Measurements from ENCODE around the gene DCAKD. TPM values are rescaled to one million over a fixed set of nuclear protein-coding genes. Genes with fewer than 3 reads are reported as not detected.
A peak's percentile ranks its signal among the peaks of the same experiment; 100 is the strongest.

The DCAKD gene
- total and polyA plus RNA-seq, 5 experiments from 2014 or later, result 13.1 to 37.9 (median 16.1) TPM

GRCh38 chr17:45021607-45022287 lies 29.7 kb downstream of the DCAKD start:
- Mint-ChIP-seq H3K27ac (peak overlapping the region in 2 of 10 donors; percentile 66 to 81), H3K4me3 (peak overlapping the region; percentile 59 to 88 (median 73)), H3K9me3 (no peaks in the 10 kb centered on the region), H3K27me3 (peaks cover 13 to 43% (median 27%) of the 10 kb centered on the region in 5 donors), H3K36me3 (peaks cover 0 to 22% (median 0%) of the 10 kb centered on the region in 3 donors), H3K4me1 (peaks cover 19 to 30% (median 21%) of the 10 kb centered on the region in 4 donors)
- ATAC-seq (peak; percentile 79 to 82), DNase-seq (peak; percentile 35 to 78 (median 64))
- POLR2A ChIA-PET, result interaction anchor here (0.5 to 1.9 kb wide), 4 partner anchors 26 to 243 kb away, joined by 3 to 6 read pairs (median 4); no protein-coding TSS in a partner anchor

- H3K36me3 Mint-ChIP-seq, result peaks cover 0 to 18% (median 0%) of the 10 kb centered on the region in 3 donors
- POLR2A ChIA-PET, result interaction anchor here (0.5 to 2.2 kb wide), 4 partner anchors 13 to 1185 kb away, joined by 3 to 6 read pairs (median 5); no protein-coding TSS in a partner anchor
- no peak for DNase-seq
- peak overlapping the region; percentile 54 to 88 (median 73) for H3K4me3 Mint-ChIP-seq
- ATAC-seq, result no peak
- no peaks in the 10 kb centered on the region for H3K9me3 Mint-ChIP-seq
- H3K4me1 Mint-ChIP-seq, result peaks cover 19 to 30% (median 21%) of the 10 kb centered on the region in 4 donors
- H3K27ac Mint-ChIP-seq, result peak overlapping the region in 1 of 10 donors; percentile 81
- peaks cover 20 to 54% (median 37%) of the 10 kb centered on the region in 5 donors for H3K27me3 Mint-ChIP-seq
These were observed 30.9 kb downstream of the DCAKD start for GRCh38 chr17:45020354-45021138.

- peak in 7 of 10 donors; percentile 12 to 42 (median 25) for DNase-seq
These were observed 32.4 kb downstream of the DCAKD start for GRCh38 chr17:45018848-45019711.

DNA sequence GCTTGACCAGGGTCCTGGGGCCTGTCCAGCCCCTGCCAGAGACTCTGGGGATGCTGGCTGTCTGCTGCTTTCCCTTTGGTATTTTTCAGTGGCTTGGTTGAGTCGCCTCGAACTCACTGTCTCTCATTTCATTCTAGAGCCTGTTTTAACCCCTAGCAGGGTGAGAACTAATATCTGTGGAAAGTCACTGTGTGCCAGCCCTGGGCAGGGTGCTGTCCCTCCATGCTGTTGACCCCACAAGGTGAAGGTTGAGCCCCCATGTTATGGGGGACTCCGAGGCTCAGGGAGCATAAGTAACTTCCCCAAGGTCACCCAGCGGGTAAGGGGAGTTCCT lies 33.0 kb downstream of the DCAKD start:
- H3K27ac Mint-ChIP-seq, result peak overlapping the region in 2 of 10 donors; percentile 67 to 76
- H3K27me3 Mint-ChIP-seq, result peaks cover 20 to 54% (median 37%) of the 10 kb centered on the region in 5 donors
- ATAC-seq (no peak), DNase-seq (no peak)
- peaks cover 19 to 30% (median 21%) of the 10 kb centered on the region in 4 donors for H3K4me1 Mint-ChIP-seq
- POLR2A ChIA-PET, result no interaction called here
- H3K36me3 Mint-ChIP-seq, result peaks cover 0 to 10% (median 0%) of the 10 kb centered on the region in 3 donors
- no peaks in the 10 kb centered on the region for H3K9me3 Mint-ChIP-seq
- peak overlapping the region; percentile 81 to 96 (median 85) for H3K4me3 Mint-ChIP-seq

More at GRCh38 chr17:45018848-45019711, 32.4 kb downstream of the DCAKD start:
- POLR2A ChIA-PET, result interaction anchor here (1.1 to 2.2 kb wide), 2 partner anchors 32 to 244 kb away, joined by 3 to 6 read pairs; no protein-coding TSS in a partner anchor
- Mint-ChIP-seq H3K9me3 (no peaks in the 10 kb centered on the region), H3K4me3 (peak overlapping the region; percentile 81 to 96 (median 85)), H3K27me3 (peaks cover 20 to 54% (median 37%) of the 10 kb centered on the region in 5 donors), H3K4me1 (peaks cover 19 to 30% (median 21%) of the 10 kb centered on the region in 4 donors), H3K27ac (peak overlapping the region in 3 of 10 donors; percentile 69 to 77 (median 76)), H3K36me3 (peaks cover 0 to 14% (median 0%) of the 10 kb centered on the region in 3 donors)
- peak; percentile 56 to 74 for ATAC-seq

GRCh38 chr17:45016823-45017222 lies 34.6 kb downstream of the DCAKD start:
- Mint-ChIP-seq H3K4me1 (peaks cover 19 to 30% (median 20%) of the 10 kb centered on the region in 4 donors), H3K9me3 (no peaks in the 10 kb centered on the region), H3K27ac (no peak overlapping the region), H3K36me3 (peaks cover 0 to 8% (median 0%) of the 10 kb centered on the region in 3 donors), H3K27me3 (peaks cover 20 to 54% (median 37%) of the 10 kb centered on the region in 5 donors), H3K4me3 (peak overlapping the region in 1 of 10 donors; percentile 44)
- POLR2A ChIA-PET, result interaction anchor here (0.7 kb wide), 1 partner anchor 219 kb away, joined by 6 read pairs; no protein-coding TSS in a partner anchor
- no peak for DNase-seq
- no peak for ATAC-seq

GRCh38 chr17:45016237-45016636 lies 35.2 kb downstream of the DCAKD start:
- Mint-ChIP-seq H3K4me3 (no peak overlapping the region), H3K4me1 (peaks cover 15 to 26% (median 16%) of the 10 kb centered on the region in 4 donors), H3K27ac (peak overlapping the region in 1 of 10 donors; percentile 9), H3K27me3 (peaks cover 20 to 50% (median 35%) of the 10 kb centered on the region in 5 donors), H3K36me3 (peaks cover 0 to 9% (median 0%) of the 10 kb centered on the region in 3 donors), H3K9me3 (no peaks in the 10 kb centered on the region)
- ATAC-seq, result no peak
- DNase-seq, result no peak
- POLR2A ChIA-PET, result no interaction called here

GRCh38 chr17:45013021-45013997 lies 38.1 kb downstream of the DCAKD start:
- Mint-ChIP-seq H3K27me3 (peaks cover 14 to 29% (median 22%) of the 10 kb centered on the region in 5 donors), H3K27ac (no peak overlapping the region), H3K4me3 (no peak overlapping the region), H3K4me1 (no peaks in the 10 kb centered on the region), H3K36me3 (peaks cover 0 to 7% (median 0%) of the 10 kb centered on the region in 3 donors), H3K9me3 (no peaks in the 10 kb centered on the region)
- ATAC-seq (no peak), DNase-seq (no peak)
- POLR2A ChIA-PET, result interaction anchor here (0.5 kb wide), 1 partner anchor 60 kb away, joined by 3 read pairs; no protein-coding TSS in a partner anchor

DNA sequence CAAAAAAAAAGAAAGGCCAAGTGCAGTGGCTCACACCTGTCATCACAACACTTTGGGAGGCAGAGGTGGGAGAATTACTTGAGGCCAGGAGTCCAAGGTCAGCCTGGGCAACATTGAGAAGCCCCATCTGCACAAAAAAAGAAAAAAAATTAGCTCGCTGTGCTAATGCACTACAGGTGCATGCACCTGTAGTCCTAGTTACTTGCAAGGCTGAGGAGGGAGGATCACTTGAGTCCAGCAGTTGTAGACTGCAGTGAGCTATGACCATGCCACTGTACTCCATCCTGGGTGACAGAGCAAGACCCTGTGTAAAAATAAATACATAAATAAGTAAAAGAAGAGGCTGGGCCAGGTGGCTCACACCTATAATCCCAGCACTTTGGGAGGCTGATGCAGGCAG lies 39.7 kb downstream of the DCAKD start:
- Mint-ChIP-seq H3K9me3 (no peaks in the 10 kb centered on the region), H3K27me3 (peaks cover 15 to 35% (median 21%) of the 10 kb centered on the region in 5 donors), H3K36me3 (peaks cover 0 to 8% (median 0%) of the 10 kb centered on the region in 3 donors), H3K4me3 (no peak overlapping the region), H3K27ac (no peak overlapping the region), H3K4me1 (no peaks in the 10 kb centered on the region)
- ATAC-seq (no peak), DNase-seq (no peak)
- POLR2A ChIA-PET, result no interaction called here

DNA sequence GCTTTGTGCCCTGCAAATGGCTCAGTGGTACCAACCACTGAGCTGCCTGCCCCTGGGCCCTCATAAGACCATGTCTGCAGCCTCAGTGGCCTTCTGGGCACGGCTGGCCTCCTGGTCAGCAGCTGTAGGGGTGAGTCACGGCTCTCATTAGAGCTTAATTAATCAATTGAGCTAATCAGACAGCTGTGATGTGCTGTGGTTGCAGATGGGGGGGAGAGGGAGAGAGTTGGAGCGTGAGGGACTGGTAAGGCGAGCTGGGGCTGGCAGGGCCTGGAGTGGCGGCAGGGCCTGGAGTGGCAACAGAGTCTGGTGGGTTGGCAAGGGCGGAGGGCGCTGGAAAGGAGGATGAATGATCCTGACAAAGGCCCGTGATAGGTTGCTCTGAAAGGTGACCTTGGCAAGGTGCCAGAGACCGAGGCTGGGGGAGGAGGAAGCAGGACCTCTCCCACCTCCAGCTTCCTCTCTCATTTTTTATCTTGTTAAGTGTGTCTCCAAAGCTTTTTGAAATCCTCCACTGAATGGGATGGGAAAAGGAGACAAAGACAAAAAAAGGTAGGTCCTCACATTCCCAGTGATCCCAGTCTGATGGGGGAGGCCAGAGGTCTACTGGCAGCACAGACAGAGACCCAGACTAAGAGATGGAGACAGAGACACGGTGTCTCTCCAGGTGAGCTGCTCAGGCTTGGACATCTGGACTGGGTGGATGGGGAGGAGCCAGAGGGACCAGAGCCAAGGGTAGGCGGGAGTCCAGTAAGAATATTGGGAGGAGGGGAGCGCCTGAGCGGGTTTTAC lies 41.6 kb downstream of the DCAKD start:
- Mint-ChIP-seq H3K27ac (no peak overlapping the region), H3K36me3 (peaks cover 0 to 8% (median 0%) of the 10 kb centered on the region in 3 donors), H3K27me3 (peaks cover 7 to 23% (median 13%) of the 10 kb centered on the region in 5 donors), H3K4me1 (no peaks in the 10 kb centered on the region), H3K4me3 (peak overlapping the region in 1 of 10 donors; percentile 45), H3K9me3 (no peaks in the 10 kb centered on the region)
- no peak for ATAC-seq
- DNase-seq, result no peak
- POLR2A ChIA-PET, result no interaction called here

DNA sequence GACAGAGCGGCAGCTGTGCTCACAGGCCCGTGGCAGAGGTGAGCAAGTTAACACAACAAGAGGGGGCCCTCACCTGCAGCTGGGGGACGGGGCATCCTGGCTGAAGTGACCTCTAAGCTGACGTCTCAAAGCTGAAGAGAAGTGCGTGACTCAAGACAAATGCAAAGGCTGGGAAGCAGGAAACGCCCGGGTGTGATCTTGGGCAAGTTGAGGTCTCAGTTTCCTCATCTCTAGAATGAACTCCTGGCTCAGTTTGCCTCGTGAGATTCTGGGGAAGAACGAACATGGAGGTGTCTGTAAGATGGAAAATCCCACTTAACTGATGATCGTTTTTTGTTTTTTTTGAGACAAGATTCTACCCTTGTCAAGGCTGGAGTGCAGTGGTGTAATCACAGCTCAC lies 43.2 kb downstream of the DCAKD start:
- DNase-seq (no peak), ATAC-seq (no peak)
- Mint-ChIP-seq H3K4me3 (no peak overlapping the region), H3K4me1 (no peaks in the 10 kb centered on the region), H3K9me3 (no peaks in the 10 kb centered on the region), H3K27me3 (peaks cover 7 to 24% (median 13%) of the 10 kb centered on the region in 5 donors), H3K36me3 (peaks cover 0 to 8% (median 0%) of the 10 kb centered on the region in 3 donors), H3K27ac (no peak overlapping the region)
- POLR2A ChIA-PET, result no interaction called here
